HepG2 (cell line): Measurements from ENCODE around the gene PDIA5. TPM values are rescaled to one million over a fixed set of nuclear protein-coding genes. Genes with fewer than 3 reads are reported as not detected.

Experiments used
- ARID3A ChIP-seq: IDR thresholded peaks from 2 replicates; pipeline ENCODE4 v1.6.1; 2012; ENCODE audit warnings: low read depth, low read length, improper control_type of control experiment
- GATA4 ChIP-seq: sonication (generic); IDR thresholded peaks from 2 replicates; pipeline ENCODE4 v1.6.1; 2016; ENCODE audit warnings: antibody characterized with exemption, low read depth, borderline replicate concordance
- GZF1 ChIP-seq: sonication (generic); formaldehyde crosslinking; IDR thresholded peaks from 2 replicates; pipeline ENCODE4 v1.5.1; 2020; ENCODE audit warnings: mild to moderate bottlenecking, missing genetic modification reagents
- HNF4A ChIP-seq: sonication (generic); formaldehyde crosslinking; IDR thresholded peaks from 2 replicates; pipeline ENCODE4 v1.4.0; 2020; ENCODE audit warnings: missing genetic modification reagents
- MATR3 ChIP-seq: sonication (generic); formaldehyde crosslinking; IDR thresholded peaks from 2 replicates; pipeline ENCODE4 v1.4.0; 2020; ENCODE audit warnings: missing genetic modification reagents
- MED8 ChIP-seq: sonication (generic); formaldehyde crosslinking; IDR thresholded peaks from 2 replicates; pipeline ENCODE4 v1.8.1; 2023; ENCODE audit warnings: mild to moderate bottlenecking, missing genetic modification reagents; ENCODE audit not compliant: insufficient replicate concordance
- NFATC3 ChIP-seq: sonication (generic); formaldehyde crosslinking; IDR thresholded peaks from 2 replicates; pipeline ENCODE4 v1.5.1; 2020; ENCODE audit warnings: mild to moderate bottlenecking, missing genetic modification reagents
- NR2F2 ChIP-seq: IDR thresholded peaks from 2 replicates; pipeline ENCODE4 v1.6.1; 2012; ENCODE audit warnings: low read depth, inconsistent platforms, borderline replicate concordance
- PATZ1 ChIP-seq: sonication (generic); formaldehyde crosslinking; IDR thresholded peaks from 2 replicates; pipeline ENCODE4 v1.4.0; 2020; ENCODE audit warnings: missing genetic modification reagents
- PPARG ChIP-seq: conservative IDR thresholded peaks from 2 replicates; pipeline ENCODE4 v1.6.1; 2016; ENCODE audit warnings: missing biosample characterization, missing genetic modification reagents
- RCOR2 ChIP-seq: IDR thresholded peaks from 2 replicates; pipeline ENCODE4 v1.6.1; 2016; ENCODE audit warnings: missing biosample characterization, missing genetic modification reagents
- SIX1 ChIP-seq: sonication (generic); formaldehyde crosslinking; IDR thresholded peaks from 2 replicates; pipeline ENCODE4 v1.4.0; 2020; ENCODE audit warnings: missing genetic modification reagents, borderline replicate concordance
- SOX6 ChIP-seq, 2 experiments: fragments of 450-650 bp in 1 of 2; sonication (generic) in 1 of 2; formaldehyde crosslinking in 1 of 2; IDR thresholded peaks; 2 replicates each; pipeline versions ENCODE4 v1.4.0 to v1.6.1; 2017 to 2020; ENCODE audit warnings: antibody characterized with exemption in 1 of 2, mild to moderate bottlenecking in 1 of 2, missing genetic modification reagents in 1 of 2
- ZNF180 ChIP-seq: sonication (generic); formaldehyde crosslinking; IDR thresholded peaks from 2 replicates; pipeline ENCODE4 v1.4.0; 2020; ENCODE audit warnings: low read depth, missing genetic modification reagents, borderline replicate concordance
- ZNF260 ChIP-seq: sonication (generic); formaldehyde crosslinking; IDR thresholded peaks from 2 replicates; pipeline ENCODE4 v1.4.0; 2020; ENCODE audit warnings: missing genetic modification reagents, low read depth, mild to moderate bottlenecking, borderline replicate concordance
- ZNF281 ChIP-seq: sonication (generic); formaldehyde crosslinking; IDR thresholded peaks from 2 replicates; pipeline ENCODE4 v1.4.0; 2020; ENCODE audit warnings: missing genetic modification reagents, borderline replicate concordance
- ZNF556 ChIP-seq: sonication (generic); formaldehyde crosslinking; IDR thresholded peaks from 2 replicates; pipeline ENCODE4 v1.4.0; 2020; ENCODE audit warnings: mild to moderate bottlenecking, missing genetic modification reagents, borderline replicate concordance
- ZNF577 ChIP-seq: sonication (generic); formaldehyde crosslinking; IDR thresholded peaks from 2 replicates; pipeline ENCODE4 v1.4.0; 2020; ENCODE audit warnings: mild to moderate bottlenecking, low read depth, missing genetic modification reagents, borderline replicate concordance
- ZNF780A ChIP-seq: sonication (generic); formaldehyde crosslinking; IDR thresholded peaks from 2 replicates; pipeline ENCODE4 v1.8.0; 2022; ENCODE audit warnings: mild to moderate bottlenecking, missing genetic modification reagents, moderate library complexity
- ZXDC ChIP-seq: sonication (generic); formaldehyde crosslinking; IDR thresholded peaks from 2 replicates; pipeline ENCODE4 v1.5.0; 2020; ENCODE audit warnings: mild to moderate bottlenecking, missing genetic modification reagents
- polyA plus RNA-seq, 8 experiments: library from polyadenylated mRNA; depleted of rRNA in 3 of 8; stranded (reverse) in 7 of 8; unstranded in 1 of 8; fragments of >200 nt; fragmentation: Illumina TruSeq in 4 of 8; extraction: Trizol in 4 of 8; gene quantifications; 2 replicates each; pipeline versions ENCODE4 v1.2.1 to v1.2.3, GENCODE V29; 2011 to 2016; ENCODE audit warnings: low read depth in 4 of 8, missing spikeins in 1 of 8, mixed read lengths in 1 of 8; ENCODE audit not compliant: insufficient read depth in 1 of 8
- total RNA-seq, 5 experiments: library from RNA; depleted of rRNA; stranded (reverse); fragments of >200 nt; fragmentation: Illumina TruSeq; extraction: Trizol; gene quantifications; 2 replicates each; pipeline ENCODE4 v1.2.3, GENCODE V29; 2016; ENCODE audit warnings: low read depth in 1 of 5

Gene PDIA5
- total and polyA plus RNA-seq, 2 of the 13 experiments (the other 11 are each of a cell fraction or from before 2014, with no cell fraction given) = 51.3 to 74.3 TPM

GRCh38 chr3:123157598-123158287 is 90.9 kb downstream of the PDIA5 start (continued):
- TF ChIP-seq ZNF281 (CRISPR knock-in tag) = no peak
- no peak for TF ChIP-seq SOX6 (IDR thresholded peaks at IDR 0.05)
- peak; percentile 99 for TF ChIP-seq SOX6 (CRISPR knock-in tag; IDR thresholded peaks at IDR 0.05)
- TF ChIP-seq ZXDC (CRISPR knock-in tag) = no peak
- TF ChIP-seq SIX1 (CRISPR knock-in tag) = 0 out of 2 replicates have a peak, but pooled peaks have one; percentile 24
- peak; percentile 43; the same call in 1 of the 2 replicates for TF ChIP-seq ARID3A
- TF ChIP-seq NFATC3 (CRISPR knock-in tag) = no peak
- TF ChIP-seq PPARG (CRISPR knock-in tag) = 0 out of 2 replicates have a peak, but pooled peaks have one; percentile 33
- no peak for TF ChIP-seq MED8
- TF ChIP-seq NR2F2 = peak; percentile 55
- no peak for TF ChIP-seq ZNF577
- no peak for TF ChIP-seq ZNF260 (CRISPR knock-in tag)
- no peak for TF ChIP-seq MATR3 (CRISPR knock-in tag)
- peak; percentile 54; the same call in 1 of the 2 replicates for TF ChIP-seq ZNF556 (CRISPR knock-in tag)
- no peak for TF ChIP-seq ZNF180 (CRISPR knock-in tag)
- TF ChIP-seq GZF1 (CRISPR knock-in tag) = no peak
- no peak for TF ChIP-seq GATA4
- no peak for TF ChIP-seq ZNF780A
- TF ChIP-seq PATZ1 (CRISPR knock-in tag) = peak; percentile 61; the same call in 1 of the 2 replicates
- TF ChIP-seq RCOR2 (CRISPR knock-in tag) = no peak
- peak; percentile 28; the same call in 1 of the 2 replicates for TF ChIP-seq HNF4A (CRISPR knock-in tag)
